Ascending aorta (tissue), 2 donors: ENCODE measurements around the gene WNT9B. TPM values are rescaled to one million over a fixed set of nuclear protein-coding genes. Genes with fewer than 3 reads are reported as not detected.

ENCODE experiments used
- DNase-seq, 2 donors: peaks; one replicate each; pipeline ENCODE4 v3.0.0-alpha.2; 2019; ENCODE audit warnings: low spot score in 2 of 2
- H3K27ac ChIP-seq, 2 donors: fragments of 200-600 bp; sonication (generic); one replicate each; pipeline ENCODE4 v1.5.1; 2016 to 2017; ENCODE audit warnings: mild to moderate bottlenecking in 1 of 2
- H3K27me3 ChIP-seq: fragments of 200-600 bp; sonication (generic); one replicate; pipeline ENCODE4 v1.5.1; 2017
- H3K36me3 ChIP-seq, 2 donors: fragments of 200-600 bp; sonication (generic); one replicate each; pipeline ENCODE4 v1.5.1; 2016
- H3K4me1 ChIP-seq, 2 donors: fragments of 200-600 bp; sonication (generic); one replicate each; pipeline ENCODE4 v1.5.1; 2016 to 2017; ENCODE audit warnings: mild to moderate bottlenecking in 1 of 2
- H3K4me3 ChIP-seq, 2 donors: fragments of 200-600 bp; sonication (generic); one replicate each; pipeline ENCODE4 v1.5.1; 2016 to 2017; ENCODE audit warnings: mild to moderate bottlenecking in 1 of 2
- H3K9me3 ChIP-seq, 2 donors: fragments of 200-600 bp; sonication (generic); one replicate each; pipeline ENCODE4 v1.5.1; 2016
- CTCF ChIP-seq, 3 experiments: fragments of 200-600 bp in 2 of 3; fragments of 450-650 bp in 1 of 3; sonication (generic) in 2 of 3; IDR thresholded peaks; one replicate each; pipeline ENCODE4 v1.5.1; 2016 to 2019; ENCODE audit warnings: antibody characterized with exemption in 3 of 3, mild to moderate bottlenecking in 1 of 3, moderate library complexity in 1 of 3
- intact Hi-C: fragments of 100-400 bp; cut with DNase I; formaldehyde crosslinking; loops from one replicate; pipeline ENCODE4 v1.15.1; 2023
- total RNA-seq: library from RNA; depleted of rRNA; stranded (reverse); fragments of >200 nt; gene quantifications from one replicate; pipeline ENCODE4 v1.1.0, GENCODE V29; 2016

Gene WNT9B
- total RNA-seq, 1 donor from 2014 or later = 5.6 TPM

GRCh38 chr17:46869296-46869695 is 17.9 kb downstream of the WNT9B start:
- no peak for DNase-seq

GRCh38 chr17:46869975-46870803 is 18.8 kb downstream of the WNT9B start:
- Histone ChIP-seq H3K27ac (no peak overlapping the region), H3K36me3 (no peaks in the 10 kb centered on the region), H3K9me3 (no peaks in the 10 kb centered on the region), H3K27me3 (no peaks in the 10 kb centered on the region), H3K4me3 (no peak overlapping the region), H3K4me1 (no peaks in the 10 kb centered on the region)
- intact Hi-C loops = no loop called here
- DNase-seq = no peak
- TF ChIP-seq CTCF (IDR thresholded peaks at IDR 0.05) = no peak

More at GRCh38 chr17:46869296-46869695, 17.9 kb downstream of the WNT9B start:
- no peaks in the 10 kb centered on the region for H3K36me3 ChIP-seq
- H3K27ac ChIP-seq = no peak overlapping the region
- intact Hi-C loops = no loop called here
- no peaks in the 10 kb centered on the region for H3K9me3 ChIP-seq
- no peak for TF ChIP-seq CTCF (IDR thresholded peaks at IDR 0.05)
- no peak overlapping the region for H3K4me3 ChIP-seq
- no peaks in the 10 kb centered on the region for H3K4me1 ChIP-seq
- H3K27me3 ChIP-seq = no peaks in the 10 kb centered on the region

GRCh38 chr17:46872421-46872820 is 21.0 kb downstream of the WNT9B start:
- Histone ChIP-seq H3K4me1 (no peaks in the 10 kb centered on the region), H3K36me3 (no peaks in the 10 kb centered on the region), H3K4me3 (no peak overlapping the region), H3K27ac (no peak overlapping the region), H3K27me3 (no peaks in the 10 kb centered on the region), H3K9me3 (no peaks in the 10 kb centered on the region)
- no peak for TF ChIP-seq CTCF (IDR thresholded peaks at IDR 0.05)
- intact Hi-C loops = no loop called here
- no peak for DNase-seq

GRCh38 chr17:46873941-46874645 is 22.7 kb downstream of the WNT9B start:
- H3K4me1 ChIP-seq = no peaks in the 10 kb centered on the region
- no peaks in the 10 kb centered on the region for H3K9me3 ChIP-seq
- H3K27ac ChIP-seq = no peak overlapping the region
- DNase-seq = no peak
- TF ChIP-seq CTCF (IDR thresholded peaks at IDR 0.05) = no peak
- no peaks in the 10 kb centered on the region for H3K36me3 ChIP-seq
- intact Hi-C loops = no loop called here
- H3K4me3 ChIP-seq = no peak overlapping the region
- no peaks in the 10 kb centered on the region for H3K27me3 ChIP-seq

DNA sequence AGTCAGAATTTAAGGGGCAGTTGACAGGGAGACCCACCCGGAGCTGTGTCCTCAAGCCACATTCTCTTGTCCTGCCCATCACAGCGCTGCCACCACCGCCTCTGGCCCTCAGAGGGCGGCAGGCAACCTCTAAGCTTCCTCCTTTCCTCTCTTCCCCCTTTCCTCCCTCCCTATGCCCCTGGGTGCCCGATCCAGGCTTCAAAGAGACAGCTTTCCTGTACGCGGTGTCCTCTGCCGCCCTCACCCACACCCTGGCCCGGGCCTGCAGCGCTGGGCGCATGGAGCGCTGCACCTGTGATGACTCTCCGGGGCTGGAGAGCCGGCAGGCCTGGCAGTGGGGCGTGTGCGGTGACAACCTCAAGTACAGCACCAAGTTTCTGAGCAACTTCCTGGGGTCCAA is 23.5 kb downstream of the WNT9B start:
- Histone ChIP-seq H3K27me3 (no peaks in the 10 kb centered on the region), H3K27ac (no peak overlapping the region), H3K36me3 (no peaks in the 10 kb centered on the region), H3K4me1 (no peaks in the 10 kb centered on the region), H3K9me3 (no peaks in the 10 kb centered on the region), H3K4me3 (no peak overlapping the region)
- no peak for TF ChIP-seq CTCF (IDR thresholded peaks at IDR 0.05)
- intact Hi-C loops = no loop called here
- no peak for DNase-seq
